Common myeloid progenitor, CD34-positive (primary cell): ENCODE data around the gene KCNMA1.

Experiments
- CTCF ChIA-PET: fragments of 350-600 bp; sonication (Branson Sonifier 250); formaldehyde crosslinking; loops from one replicate; lab custom pipeline; 2021; ENCODE audit warnings: antibody characterized with exemption; lab: Charles Lee
- POLR2A ChIA-PET: fragments of 350-600 bp; sonication (Branson Sonifier 250); formaldehyde crosslinking; loops from one replicate; lab custom pipeline; 2021; ENCODE audit warnings: antibody characterized with exemption; lab: Charles Lee
- DNase-seq, 3 donors: peaks; one replicate each; pipeline versions ENCODE4 v3.0.0 to v3.0.0-alpha.2; 2013
- H3K27ac ChIP-seq, 2 experiments: 1 replicate in 1 of 2; 2 replicates in 1 of 2; pipeline ENCODE4 v1.7.0; 2013; ENCODE audit warnings: inconsistent platforms in 2 of 2, low read length in 2 of 2, mild to moderate bottlenecking in 2 of 2, low read depth in 1 of 2, moderate library complexity in 1 of 2; ENCODE audit not compliant: severe bottlenecking in 2 of 2, insufficient read depth in 1 of 2, poor library complexity in 1 of 2
- H3K27me3 ChIP-seq, 5 experiments: replicated peaks in 2 of 5; 1 replicate in 3 of 5; 2 replicates in 2 of 5; pipeline versions ENCODE4 v1.6.1 to v1.7.0; 2013; ENCODE audit warnings: low read length in 4 of 5, mild to moderate bottlenecking in 2 of 5, moderate library complexity in 2 of 5, inconsistent platforms in 1 of 5; ENCODE audit not compliant: insufficient read depth in 5 of 5, control insufficient read depth in 4 of 5
- H3K36me3 ChIP-seq, 4 experiments: 1 replicate in 2 of 4; 2 replicates in 2 of 4; pipeline versions ENCODE4 v1.6.1 to v1.7.0; 2013; ENCODE audit warnings: low read length in 3 of 4, control low read depth in 1 of 4, mild to moderate bottlenecking in 1 of 4; ENCODE audit not compliant: control insufficient read depth in 4 of 4, insufficient read depth in 4 of 4
- H3K4me1 ChIP-seq, 4 experiments: 1 replicate in 3 of 4; 2 replicates in 1 of 4; pipeline versions ENCODE4 v1.6.1 to v1.7.1; 2013; ENCODE audit warnings: low read length in 3 of 4, mild to moderate bottlenecking in 3 of 4, control low read depth in 1 of 4, inconsistent platforms in 1 of 4, moderate library complexity in 1 of 4; ENCODE audit not compliant: control insufficient read depth in 4 of 4, insufficient read depth in 4 of 4; ENCODE audit errors: control extremely low read depth in 1 of 4
- H3K4me3 ChIP-seq, 7 experiments: 1 replicate in 4 of 7; 2 replicates in 3 of 7; pipeline versions ENCODE4 v1.5.1 to v1.7.0; 2013; ENCODE audit warnings: mild to moderate bottlenecking in 7 of 7, low read length in 6 of 7, moderate library complexity in 6 of 7, inconsistent platforms in 2 of 7, low read depth in 2 of 7, control low read depth in 1 of 7; ENCODE audit not compliant: insufficient read depth in 4 of 7, control insufficient read depth in 1 of 7; ENCODE audit errors: extremely low read depth in 1 of 7
- H3K9me3 ChIP-seq, 5 experiments: 1 replicate in 4 of 5; 2 replicates in 1 of 5; pipeline versions ENCODE4 v1.6.1 to v1.7.1; 2013; ENCODE audit warnings: low read length in 4 of 5, mild to moderate bottlenecking in 2 of 5, inconsistent platforms in 1 of 5, low read depth in 1 of 5, moderate library complexity in 1 of 5; ENCODE audit not compliant: control insufficient read depth in 4 of 5, insufficient read depth in 2 of 5; ENCODE audit errors: control extremely low read depth in 1 of 5
- whole genome bisulfite sequencing: methylation state at CpG from one replicate; pipeline ENCODE4 v1.1.5; 2013; ENCODE audit not compliant: insufficient coverage; 5-methylcytosine and 5-hydroxymethylcytosine counted together

Gene KCNMA1

GRCh38 chr10:77168861-77169260 is 468.7 kb downstream of the KCNMA1 start:
- H3K9me3 ChIP-seq, result no peaks in the 10 kb centered on the region
- H3K4me3 ChIP-seq, result no peak overlapping the region
- WGBS, result no CpG with 5 or more reads among the region's 2 CpGs
- H3K27ac ChIP-seq, result no peak overlapping the region
- ChIA-PET CTCF (interaction anchor here (0.6 to 17.0 kb wide), 4 partner anchors 224 to 543 kb away, joined by 3 to 339 read pairs (median 16); partner anchors contain the start of gene KCNMA1), POLR2A (no interaction called here)
- no peak for DNase-seq
- H3K36me3 ChIP-seq, result no peaks in the 10 kb centered on the region
- peaks cover 0 to 4% (median 0%) of the 10 kb centered on the region in 4 experiments for H3K4me1 ChIP-seq
- H3K27me3 ChIP-seq, result peaks cover 0 to 9% (median 4%) of the 10 kb centered on the region in 5 experiments

- peaks cover 0 to 4% (median 0%) of the 10 kb centered on the region in 4 experiments for H3K4me1 ChIP-seq
- CTCF ChIA-PET, result interaction anchor here (1.0 to 17.0 kb wide), 4 partner anchors 82 to 543 kb away, joined by 3 to 339 read pairs (median 16); partner anchors contain the start of gene KCNMA1
- H3K27ac ChIP-seq, result no peak overlapping the region
- 89% methylated on average over 1 of the region's 2 CpGs for WGBS
- POLR2A ChIA-PET, result no interaction called here
- DNase-seq, result no peak
- no peak overlapping the region for H3K4me3 ChIP-seq
- H3K9me3 ChIP-seq, result no peaks in the 10 kb centered on the region
- H3K27me3 ChIP-seq, result peaks cover 0 to 10% (median 4%) of the 10 kb centered on the region in 5 experiments
- no peaks in the 10 kb centered on the region for H3K36me3 ChIP-seq
Observed at GRCh38 chr10:77168161-77168560, 469.4 kb downstream of the KCNMA1 start.

- POLR2A ChIA-PET, result no interaction called here
- no CpG with 5 or more reads among the region's 13 CpGs for WGBS
- peak; percentile 64 to 79 (median 67) for DNase-seq
- CTCF ChIA-PET, result interaction anchor here (0.8 to 17.0 kb wide), 13 partner anchors 8 to 590 kb away, joined by 3 to 339 read pairs (median 5); partner anchors contain the start of gene KCNMA1
- peak overlapping the region in 4 of 7 experiments; percentile 30 to 61 (median 34) for H3K4me3 ChIP-seq
- no peak overlapping the region for H3K27ac ChIP-seq
- no peaks in the 10 kb centered on the region for H3K36me3 ChIP-seq
- H3K27me3 ChIP-seq, result peaks cover 0 to 11% (median 7%) of the 10 kb centered on the region in 5 experiments
- no peaks in the 10 kb centered on the region for H3K9me3 ChIP-seq
- peaks cover 0 to 4% (median 0%) of the 10 kb centered on the region in 4 experiments for H3K4me1 ChIP-seq
Observed at GRCh38 chr10:77165445-77166208, 472.0 kb downstream of the KCNMA1 start.

GRCh38 chr10:77164616-77165311 is 472.8 kb downstream of the KCNMA1 start:
- Histone ChIP-seq H3K4me1 (peaks cover 0 to 4% (median 0%) of the 10 kb centered on the region in 4 experiments), H3K27me3 (peaks cover 0 to 11% (median 9%) of the 10 kb centered on the region in 5 experiments), H3K9me3 (no peaks in the 10 kb centered on the region), H3K27ac (no peak overlapping the region), H3K4me3 (no peak overlapping the region), H3K36me3 (no peaks in the 10 kb centered on the region)
- ChIA-PET POLR2A (no interaction called here), CTCF (interaction anchor here (0.7 to 17.0 kb wide), 11 partner anchors 9 to 590 kb away, joined by 3 to 339 read pairs (median 4); partner anchors contain the start of gene KCNMA1)
- no peak for DNase-seq
- WGBS, result 74% methylated on average over 2 of the region's 5 CpGs

GRCh38 chr10:77163670-77164348 is 473.8 kb downstream of the KCNMA1 start:
- ChIA-PET POLR2A (no interaction called here), CTCF (interaction anchor here (0.7 to 17.0 kb wide), 8 partner anchors 9 to 591 kb away, joined by 3 to 339 read pairs (median 4); partner anchors contain the start of gene KCNMA1)

GRCh38 chr10:77162697-77163096 is 474.9 kb downstream of the KCNMA1 start:
- CTCF ChIA-PET, result interaction anchor here (0.9 to 17.0 kb wide), 5 partner anchors 10 to 479 kb away, joined by 3 to 339 read pairs (median 5); partner anchors contain the start of gene KCNMA1
- no peak for DNase-seq
- no peak overlapping the region for H3K27ac ChIP-seq
- no peaks in the 10 kb centered on the region for H3K36me3 ChIP-seq
- 100% methylated on average over 3 of the region's 4 CpGs for WGBS
- H3K4me1 ChIP-seq, result peaks cover 0 to 4% (median 0%) of the 10 kb centered on the region in 4 experiments
- no peak overlapping the region for H3K4me3 ChIP-seq
- peaks cover 0 to 21% (median 9%) of the 10 kb centered on the region in 5 experiments for H3K27me3 ChIP-seq
- H3K9me3 ChIP-seq, result no peaks in the 10 kb centered on the region
- POLR2A ChIA-PET, result no interaction called here

More at GRCh38 chr10:77163670-77164348, 473.8 kb downstream of the KCNMA1 start:
- H3K4me1 ChIP-seq, result peaks cover 0 to 4% (median 0%) of the 10 kb centered on the region in 4 experiments
- H3K9me3 ChIP-seq, result no peaks in the 10 kb centered on the region
- H3K27me3 ChIP-seq, result peaks cover 0 to 16% (median 9%) of the 10 kb centered on the region in 5 experiments
- H3K36me3 ChIP-seq, result no peaks in the 10 kb centered on the region
- H3K27ac ChIP-seq, result no peak overlapping the region
- DNase-seq, result peak in 2 of 3 donors; percentile 22 to 41
- 92% methylated on average over 3 of the region's 4 CpGs for WGBS
- no peak overlapping the region for H3K4me3 ChIP-seq
